ENCODE data around the gene LDLRAD4.

Gene LDLRAD4

DNA sequence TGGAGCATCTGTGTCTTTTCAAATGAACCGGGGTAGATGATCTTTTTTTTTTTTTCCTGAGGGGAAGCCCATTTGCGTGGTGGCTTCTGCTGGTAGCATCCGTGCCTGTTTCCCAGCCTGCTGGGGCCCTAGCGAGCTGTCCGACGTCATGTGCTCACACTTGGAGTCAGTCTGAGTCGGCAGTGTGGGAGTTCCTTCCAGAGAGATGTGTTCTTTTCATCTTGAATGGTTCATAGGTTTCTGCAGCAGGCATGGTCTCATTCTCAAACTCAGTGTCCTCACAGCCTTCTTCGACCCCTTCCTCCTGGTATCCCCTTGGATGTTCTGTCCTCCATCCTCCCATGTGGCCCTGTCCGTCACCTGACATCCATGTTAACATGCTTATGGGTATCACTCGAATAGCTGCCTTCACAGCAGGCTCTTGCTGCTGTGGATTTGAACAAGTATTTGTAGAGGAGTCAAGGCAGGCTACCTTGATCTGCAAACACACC lies 51.0 kb downstream of the LDLRAD4 start:
- H3K4me3 ChIP-seq (ENCODE audit: low read depth, low read length) = no peak overlapping the region
- DNase-seq (ENCODE audit: low read depth) = no peak
- TF ChIP-seq, protein P1, sequence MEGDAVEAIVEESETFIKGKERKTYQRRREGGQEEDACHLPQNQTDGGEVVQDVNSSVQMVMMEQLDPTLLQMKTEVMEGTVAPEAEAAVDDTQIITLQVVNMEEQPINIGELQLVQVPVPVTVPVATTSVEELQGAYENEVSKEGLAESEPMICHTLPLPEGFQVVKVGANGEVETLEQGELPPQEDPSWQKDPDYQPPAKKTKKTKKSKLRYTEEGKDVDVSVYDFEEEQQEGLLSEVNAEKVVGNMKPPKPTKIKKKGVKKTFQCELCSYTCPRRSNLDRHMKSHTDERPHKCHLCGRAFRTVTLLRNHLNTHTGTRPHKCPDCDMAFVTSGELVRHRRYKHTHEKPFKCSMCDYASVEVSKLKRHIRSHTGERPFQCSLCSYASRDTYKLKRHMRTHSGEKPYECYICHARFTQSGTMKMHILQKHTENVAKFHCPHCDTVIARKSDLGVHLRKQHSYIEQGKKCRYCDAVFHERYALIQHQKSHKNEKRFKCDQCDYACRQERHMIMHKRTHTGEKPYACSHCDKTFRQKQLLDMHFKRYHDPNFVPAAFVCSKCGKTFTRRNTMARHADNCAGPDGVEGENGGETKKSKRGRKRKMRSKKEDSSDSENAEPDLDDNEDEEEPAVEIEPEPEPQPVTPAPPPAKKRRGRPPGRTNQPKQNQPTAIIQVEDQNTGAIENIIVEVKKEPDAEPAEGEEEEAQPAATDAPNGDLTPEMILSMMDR (conservative IDR thresholded peaks at IDR 0.05; ENCODE audit: low read depth, low read length) = no peak

DNA sequence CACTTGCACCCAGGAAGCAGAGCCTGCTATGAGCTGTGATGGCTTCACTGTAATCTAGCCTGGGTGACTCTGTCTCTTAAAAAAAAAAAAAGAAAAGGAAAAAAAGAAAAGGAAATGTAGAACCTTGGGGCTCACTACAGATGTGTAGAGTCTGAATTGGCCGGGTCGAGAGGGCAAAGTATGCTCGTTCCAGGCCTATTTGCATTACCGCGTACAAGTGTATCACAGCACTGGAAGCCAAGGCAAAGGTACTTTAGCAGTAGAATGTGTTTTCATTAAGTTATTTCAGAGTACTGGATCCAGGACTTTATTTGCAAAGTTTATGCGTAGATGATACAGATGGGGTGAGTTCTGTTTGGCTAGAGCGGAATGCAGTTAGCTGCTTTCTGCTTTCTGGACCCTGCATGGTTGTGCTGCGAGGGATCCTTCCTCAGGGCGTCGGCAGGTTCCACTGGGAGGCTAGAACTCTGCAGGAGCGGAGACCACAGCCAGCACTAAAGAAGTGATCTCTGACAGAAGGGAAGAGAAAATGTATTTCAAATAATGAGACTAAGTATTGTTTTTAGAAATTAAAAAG lies 51.8 kb downstream of the LDLRAD4 start:
- no peak overlapping the region for H3K4me3 ChIP-seq (ENCODE audit: low read depth, low read length)
- TF ChIP-seq, protein P1 (conservative IDR thresholded peaks at IDR 0.05; ENCODE audit: low read depth, low read length) = no peak
- no peak for DNase-seq (ENCODE audit: low read depth)

DNA sequence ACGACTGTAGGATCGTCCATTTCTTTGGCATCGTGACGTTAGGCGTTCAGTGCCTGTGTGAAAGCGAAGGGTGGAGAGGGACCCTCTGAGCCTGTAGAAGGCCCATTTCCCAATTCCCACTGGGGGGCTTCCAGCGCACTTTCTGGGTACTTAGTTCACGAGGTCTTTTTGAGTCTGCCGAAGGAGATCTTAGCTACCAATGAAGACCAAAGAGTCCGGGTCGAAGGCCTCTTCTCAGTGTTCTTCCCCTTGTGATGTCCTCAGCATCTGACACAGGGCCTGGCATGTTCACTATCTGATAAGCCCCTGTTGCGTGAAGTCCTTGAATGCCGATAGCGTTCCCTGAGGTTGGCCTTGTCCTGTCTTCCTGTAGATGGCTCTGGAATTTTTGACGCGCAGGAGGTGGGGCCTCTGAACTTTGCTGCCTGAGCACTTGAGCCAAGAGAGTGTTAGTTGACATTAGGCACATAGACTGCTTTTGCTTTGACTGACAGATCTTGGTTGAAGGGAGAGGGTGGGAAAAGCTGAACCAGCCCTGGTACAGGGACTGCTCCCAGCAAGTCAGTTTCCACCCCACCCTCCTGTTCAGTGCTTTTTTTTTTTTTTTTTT lies 52.8 kb downstream of the LDLRAD4 start:
- TF ChIP-seq, protein P1 (conservative IDR thresholded peaks at IDR 0.05; ENCODE audit: low read depth, low read length) = no peak
- no peak overlapping the region for H3K4me3 ChIP-seq (ENCODE audit: low read depth, low read length)
- DNase-seq (ENCODE audit: low read depth) = no peak

DNA sequence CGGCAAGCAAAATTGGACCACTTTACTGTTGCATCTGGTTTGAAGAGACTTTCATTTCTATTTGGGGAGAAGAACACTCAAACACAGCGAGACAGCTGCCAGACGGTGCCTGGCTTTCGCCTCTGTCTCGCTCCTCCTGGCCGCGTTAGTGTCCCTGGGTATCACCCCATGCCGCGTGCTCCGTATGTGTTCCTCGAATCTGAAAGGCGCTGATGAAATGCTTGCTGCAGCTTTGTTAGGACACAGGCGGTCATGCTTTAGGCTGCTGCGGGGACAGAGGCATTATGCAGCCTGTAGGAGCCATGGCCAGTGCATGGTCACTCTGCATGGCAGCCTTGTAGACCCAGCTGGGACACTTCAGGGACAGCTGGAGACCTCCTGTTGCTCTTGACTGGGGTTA lies 53.9 kb downstream of the LDLRAD4 start:
- DNase-seq (ENCODE audit: low read depth) = no peak
- no peak overlapping the region for H3K4me3 ChIP-seq (ENCODE audit: low read depth, low read length)
- TF ChIP-seq, protein P1 (conservative IDR thresholded peaks at IDR 0.05; ENCODE audit: low read depth, low read length) = no peak

DNA sequence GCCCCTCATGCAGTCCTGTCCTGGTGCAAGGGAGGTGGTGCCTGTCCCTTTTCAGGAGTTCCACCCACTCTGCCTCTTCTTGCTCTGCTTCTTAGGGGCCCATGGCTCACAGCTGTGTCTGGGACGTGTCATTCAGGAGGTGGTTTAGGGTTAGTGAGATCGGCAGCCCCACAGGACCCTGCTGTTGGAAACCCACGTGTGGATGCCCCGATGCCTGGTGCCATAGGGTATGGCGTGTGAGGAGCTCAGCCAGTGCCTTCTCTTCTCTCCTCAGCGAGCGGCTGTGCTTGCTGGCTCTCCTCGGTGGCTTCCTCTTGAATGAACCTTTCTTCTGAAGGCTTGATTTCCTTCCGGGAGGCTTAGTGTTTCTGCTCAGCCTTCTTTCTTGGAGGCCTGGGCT lies 55.2 kb downstream of the LDLRAD4 start:
- no peak for DNase-seq (ENCODE audit: low read depth)
- H3K4me3 ChIP-seq (ENCODE audit: low read depth, low read length) = no peak overlapping the region
- TF ChIP-seq, protein P1 (conservative IDR thresholded peaks at IDR 0.05; ENCODE audit: low read depth, low read length) = no peak

DNA sequence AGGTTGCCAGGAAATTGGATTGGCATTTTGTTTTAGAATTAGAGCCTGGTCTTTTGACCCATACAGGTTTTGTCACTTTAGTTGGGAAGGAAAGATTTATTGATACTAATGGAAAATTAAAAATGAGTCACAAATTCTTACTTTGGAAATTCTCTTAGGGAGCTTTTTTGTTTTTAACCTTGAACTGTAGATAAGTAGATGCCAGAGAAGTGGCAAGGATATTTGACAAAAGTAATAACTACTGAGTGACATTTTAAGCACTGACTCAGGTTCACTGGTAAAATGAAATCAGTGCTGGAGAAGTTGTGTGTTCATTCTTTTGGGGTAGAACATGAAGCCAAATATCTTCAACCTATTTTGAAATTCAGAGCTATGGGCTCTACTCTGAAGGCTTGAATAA lies 56.5 kb downstream of the LDLRAD4 start:
- TF ChIP-seq, protein P1 (conservative IDR thresholded peaks at IDR 0.05; ENCODE audit: low read depth, low read length) = no peak
- no peak overlapping the region for H3K4me3 ChIP-seq (ENCODE audit: low read depth, low read length)
- no peak for DNase-seq (ENCODE audit: low read depth)
